Neural progenitor cell (in vitro differentiated cells): ENCODE results near the gene KDM4B. TPM values are rescaled to one million over a fixed set of nuclear protein-coding genes. Genes with fewer than 3 reads are reported as not detected.
A peak's percentile ranks its signal among the peaks of the same experiment; 100 is the strongest.

ENCODE experiments used
- DNase-seq: peaks from one replicate; pipeline ENCODE4 v3.0.0-alpha.2; 2016; ENCODE audit warnings: low spot score
- H2AFZ ChIP-seq: fragments of 200-600 bp; sonication (generic); replicated peaks from 2 replicates; pipeline ENCODE4 v1.6.1; 2016; ENCODE audit warnings: antibody characterized with exemption
- H3F3A ChIP-seq: fragments of 200-600 bp; sonication (generic); 2 replicates; pipeline ENCODE4 v1.6.1; 2016; ENCODE audit warnings: antibody characterized with exemption, low read depth
- H3K27ac ChIP-seq: fragments of 200-600 bp; sonication (generic); 2 replicates; pipeline ENCODE4 v1.5.1; 2016; ENCODE audit warnings: mild to moderate bottlenecking
- H3K27me3 ChIP-seq: fragments of 200-600 bp; sonication (generic); 2 replicates; pipeline ENCODE4 v1.6.1; 2016; ENCODE audit warnings: mild to moderate bottlenecking, moderate library complexity
- H3K36me3 ChIP-seq: fragments of 200-600 bp; sonication (generic); 2 replicates; pipeline ENCODE4 v1.5.1; 2016
- H3K4me1 ChIP-seq: fragments of 200-600 bp; sonication (generic); 2 replicates; pipeline ENCODE4 v1.6.1; 2016; ENCODE audit warnings: mixed run types
- H3K4me2 ChIP-seq: fragments of 200-600 bp; sonication (generic); 2 replicates; pipeline ENCODE4 v1.6.1; 2016
- H3K4me3 ChIP-seq: fragments of 200-600 bp; sonication (generic); 2 replicates; pipeline ENCODE4 v1.5.1; 2016
- H3K79me2 ChIP-seq: fragments of 200-600 bp; sonication (generic); 2 replicates; pipeline ENCODE4 v1.6.1; 2016; ENCODE audit warnings: low read depth
- H3K9ac ChIP-seq: fragments of 200-600 bp; sonication (generic); 2 replicates; pipeline ENCODE4 v1.6.1; 2016
- H3K9me3 ChIP-seq: fragments of 200-600 bp; sonication (generic); 2 replicates; pipeline ENCODE4 v1.5.1; 2016; ENCODE audit warnings: low read depth
- H4K20me1 ChIP-seq: fragments of 200-600 bp; sonication (generic); 2 replicates; pipeline ENCODE4 v1.6.1; 2016; ENCODE audit warnings: low read depth
- H3K27ac Mint-ChIP-seq: 3 replicates; pipeline ENCODE4 v1.8.0; 2021; ENCODE audit warnings: mixed read lengths
- H3K27me3 Mint-ChIP-seq: 2 replicates; pipeline ENCODE4 v1.8.0; 2022; ENCODE audit warnings: low read depth, mild to moderate bottlenecking, inconsistent platforms, moderate library complexity, mixed read lengths; ENCODE audit not compliant: insufficient read depth
- H3K36me3 Mint-ChIP-seq: 3 replicates; pipeline ENCODE4 v1.8.0; 2021; ENCODE audit warnings: mixed read lengths
- H3K4me1 Mint-ChIP-seq: 3 replicates; pipeline ENCODE4 v1.8.0; 2021; ENCODE audit warnings: mixed read lengths
- H3K4me3 Mint-ChIP-seq: 3 replicates; pipeline ENCODE4 v1.8.0; 2021; ENCODE audit warnings: mild to moderate bottlenecking, moderate library complexity, mixed read lengths
- H3K9me3 Mint-ChIP-seq: 3 replicates; pipeline ENCODE4 v1.8.0; 2020; ENCODE audit warnings: mixed read lengths
- CTCF ChIP-seq: fragments of 200-600 bp; sonication (generic); IDR thresholded peaks from 2 replicates; pipeline ENCODE4 v1.5.1; 2017; ENCODE audit warnings: antibody characterized with exemption, mild to moderate bottlenecking
- EZH2 ChIP-seq: fragments of 200-600 bp; sonication (generic); IDR thresholded peaks from 2 replicates; pipeline ENCODE4 v1.6.1; 2017; ENCODE audit warnings: antibody characterized with exemption, mild to moderate bottlenecking, moderate library complexity
- EZH2phosphoT487 ChIP-seq: fragments of 200-600 bp; sonication (generic); IDR thresholded peaks from 2 replicates; pipeline ENCODE4 v1.6.1; 2017; ENCODE audit warnings: antibody characterized with exemption
- total RNA-seq: library from RNA; depleted of rRNA; stranded (reverse); fragments of >200 nt; gene quantifications from 2 replicates; pipeline ENCODE4 v1.2.3, GENCODE V29; 2015; ENCODE audit warnings: low replicate concordance

The KDM4B gene
- total RNA-seq, 1 donor from 2014 or later = 16.0 TPM

GRCh38 chr19:5183616-5184015, 214.7 kb downstream of the KDM4B start:
- Histone ChIP-seq H3K27ac (no peak overlapping the region), H3K4me1 (peaks cover 8% of the 10 kb centered on the region), H3K4me3 (no peak overlapping the region), H3K9ac (no peak overlapping the region), H3F3A (peaks cover 20% of the 10 kb centered on the region), H4K20me1 (no peaks in the 10 kb centered on the region), H3K36me3 (no peaks in the 10 kb centered on the region), H3K27me3 (no peaks in the 10 kb centered on the region), H3K79me2 (no peaks in the 10 kb centered on the region), H2AFZ (no peak overlapping the region), H3K4me2 (no peak overlapping the region), H3K9me3 (no peaks in the 10 kb centered on the region)
- no peak overlapping the region for H3K27ac Mint-ChIP-seq
- no peak overlapping the region for H3K4me3 Mint-ChIP-seq
- no peak for TF ChIP-seq CTCF
- no peak for TF ChIP-seq EZH2phosphoT487
- TF ChIP-seq EZH2 = no peak
- peaks cover 5% of the 10 kb centered on the region for H3K4me1 Mint-ChIP-seq
- DNase-seq = no peak
- H3K9me3 Mint-ChIP-seq = no peaks in the 10 kb centered on the region
- H3K36me3 Mint-ChIP-seq = peaks cover 3% of the 10 kb centered on the region
- H3K27me3 Mint-ChIP-seq = peaks cover 7% of the 10 kb centered on the region

- Mint-ChIP-seq H3K4me1 (peaks cover 14% of the 10 kb centered on the region), H3K9me3 (no peaks in the 10 kb centered on the region), H3K27me3 (peaks cover 5% of the 10 kb centered on the region), H3K36me3 (peaks cover 3% of the 10 kb centered on the region), H3K27ac (peak overlapping the region; percentile 80), H3K4me3 (no peak overlapping the region)
- no peak overlapping the region for H3K4me2 ChIP-seq
- H4K20me1 ChIP-seq = no peaks in the 10 kb centered on the region
- H3K9me3 ChIP-seq = no peaks in the 10 kb centered on the region
- no peak overlapping the region for H3K4me3 ChIP-seq
- no peaks in the 10 kb centered on the region for H3K27me3 ChIP-seq
- peaks cover 13% of the 10 kb centered on the region for H3K4me1 ChIP-seq
- H3K9ac ChIP-seq = no peak overlapping the region
- DNase-seq = no peak
- H3F3A ChIP-seq = peaks cover 19% of the 10 kb centered on the region
- H3K79me2 ChIP-seq = no peaks in the 10 kb centered on the region
- H3K27ac ChIP-seq = no peak overlapping the region
- TF ChIP-seq EZH2 (no peak), CTCF (no peak), EZH2phosphoT487 (no peak)
- no peaks in the 10 kb centered on the region for H3K36me3 ChIP-seq
- no peak overlapping the region for H2AFZ ChIP-seq
Observed at GRCh38 chr19:5184930-5185329, 216.0 kb downstream of the KDM4B start.

DNA sequence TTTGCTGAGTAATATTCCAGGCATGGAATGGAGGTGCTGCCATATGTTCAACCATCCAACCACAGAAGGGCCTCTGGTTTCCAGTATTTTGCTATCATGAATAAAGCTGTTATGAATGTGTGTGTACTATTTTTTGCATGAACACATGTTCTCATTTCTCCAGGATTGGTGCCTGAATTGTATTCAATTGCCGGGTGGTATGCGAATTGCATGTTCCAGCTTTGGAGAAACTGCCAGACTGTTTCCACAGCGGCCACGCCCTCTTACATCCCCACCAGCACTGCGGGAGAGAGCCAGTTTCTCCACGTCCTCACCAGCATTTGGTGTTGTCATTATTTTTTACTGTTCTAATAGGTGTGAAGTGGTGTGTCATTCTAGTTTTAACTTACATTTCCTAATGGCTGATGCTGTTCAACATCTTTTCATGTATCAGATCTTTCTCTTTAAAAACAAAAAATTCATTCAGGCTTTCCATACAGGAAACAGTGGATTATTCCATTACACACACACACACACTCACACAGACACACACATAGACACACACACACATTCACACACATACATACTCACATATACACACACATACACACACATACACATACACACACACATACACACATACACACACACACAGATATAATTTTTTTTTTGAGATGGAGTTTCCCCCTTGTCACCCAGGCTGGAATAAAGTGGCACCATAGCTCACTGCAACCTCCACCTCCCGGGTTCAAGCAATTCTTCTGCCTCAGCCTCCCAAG, 217.6 kb downstream of the KDM4B start:
- Histone ChIP-seq H4K20me1 (no peaks in the 10 kb centered on the region), H2AFZ (no peak overlapping the region), H3K27ac (no peak overlapping the region), H3K4me3 (no peak overlapping the region), H3K9ac (no peak overlapping the region), H3K9me3 (no peaks in the 10 kb centered on the region), H3K4me1 (peaks cover 13% of the 10 kb centered on the region), H3K79me2 (no peaks in the 10 kb centered on the region), H3F3A (peaks cover 20% of the 10 kb centered on the region), H3K27me3 (no peaks in the 10 kb centered on the region), H3K36me3 (no peaks in the 10 kb centered on the region), H3K4me2 (no peak overlapping the region)
- no peaks in the 10 kb centered on the region for H3K9me3 Mint-ChIP-seq
- DNase-seq = no peak
- peaks cover 3% of the 10 kb centered on the region for H3K36me3 Mint-ChIP-seq
- peaks cover 20% of the 10 kb centered on the region for H3K4me1 Mint-ChIP-seq
- peak overlapping the region; percentile 58 for H3K27ac Mint-ChIP-seq
- peaks cover 8% of the 10 kb centered on the region for H3K27me3 Mint-ChIP-seq
- no peak overlapping the region for H3K4me3 Mint-ChIP-seq
- TF ChIP-seq EZH2 (no peak), CTCF (no peak), EZH2phosphoT487 (no peak)
